ENCODE data around the gene ARPC5. TPM values are rescaled to one million over a fixed set of nuclear protein-coding genes. Genes with fewer than 3 reads are reported as not detected.

Gene ARPC5
- 90.4 and 215 TPM in 2 replicates for total RNA-seq

GRCh38 chr1:183635606-183636333 is at the start of gene ARPC5:
TSS of gene ARPC5 (minus strand) at chr1:183635783. CDS start at chr1:183635659, 124 bp downstream.

GRCh38 chr1:183652547-183653461 is 17.2 kb upstream of the ARPC5 start, which contains the start of gene APOBEC4:
TSS of gene APOBEC4 (minus strand) at chr1:183653316. CDS start at chr1:183648781, 4,535 bp downstream.

GRCh38 chr1:183590244-183591191 is 45.1 kb downstream of the ARPC5 start, which contains the start of gene NCF2:
TSS of gene NCF2 (minus strand) at chr1:183590459. CDS start at chr1:183590329, 130 bp downstream.

Other genes with a start within 250 kb of the ARPC5 start
- gene NMNAT2, start 217.4 kb downstream of the ARPC5 start, total RNA-seq: under 0.01 and 0.26 TPM in 2 replicates
- 17.3 and 40.9 TPM in 2 replicates for gene SMG7, start 163.3 kb downstream of the ARPC5 start, total RNA-seq
- 5.3 TPM in 1 of 2 replicates, not detected in the other for gene NCF2, start 45.3 kb downstream of the ARPC5 start, total RNA-seq
- not detected in 2 replicates for gene APOBEC4, start 17.5 kb upstream of the ARPC5 start, total RNA-seq
- 12.3 and 21.4 TPM in 2 replicates for gene RGL1, start 169.3 kb upstream of the ARPC5 start, total RNA-seq